ENCODE data around the gene POLR1A. TPM values are rescaled to one million over a fixed set of nuclear protein-coding genes. Genes with fewer than 3 reads are reported as not detected.

Gene POLR1A
- total RNA-seq, 1 donor from 2014 or later, result 50.1 TPM

GRCh38 chr2:85987266-85988174, 118.2 kb downstream of the POLR1A start:
- intact Hi-C loops (cut with micrococcal nuclease), result no loop called here

- intact Hi-C loops (cut with micrococcal nuclease), result no loop called here
These were observed 119.6 kb downstream of the POLR1A start for GRCh38 chr2:85986121-85986520.

GRCh38 chr2:85984788-85985187, 120.9 kb downstream of the POLR1A start:
- intact Hi-C loops (cut with micrococcal nuclease), result no loop called here

GRCh38 chr2:85983766-85984165, 121.9 kb downstream of the POLR1A start:
- intact Hi-C loops (cut with micrococcal nuclease), result no loop called here

GRCh38 chr2:85981579-85982247, 124.0 kb downstream of the POLR1A start:
- intact Hi-C loops (cut with micrococcal nuclease), result no loop called here

GRCh38 chr2:85978883-85979780, 126.6 kb downstream of the POLR1A start:
- intact Hi-C loops (cut with micrococcal nuclease), result no loop called here

- intact Hi-C loops (cut with micrococcal nuclease), result no loop called here
These were observed 129.4 kb downstream of the POLR1A start for GRCh38 chr2:85976106-85976920.

GRCh38 chr2:85975581-85975980, 130.1 kb downstream of the POLR1A start:
- intact Hi-C loops (cut with micrococcal nuclease), result no loop called here

- intact Hi-C loops (cut with micrococcal nuclease), result no loop called here
These were observed 131.3 kb downstream of the POLR1A start for GRCh38 chr2:85974390-85974789.

GRCh38 chr2:85972355-85972754, 133.3 kb downstream of the POLR1A start:
- intact Hi-C loops (cut with micrococcal nuclease), result no loop called here

- intact Hi-C loops (cut with micrococcal nuclease), result no loop called here
These were observed 134.3 kb downstream of the POLR1A start for GRCh38 chr2:85971366-85971765.

Other genes with a start within 250 kb of the POLR1A start
- gene ST3GAL5, start 216.9 kb downstream of the POLR1A start, total RNA-seq, result 54.7 and 56.7 TPM in 2 replicates
- gene PTCD3, start 349 bp upstream of the POLR1A start, total RNA-seq, result 132 and 137 TPM in 2 replicates
- 148 and 169 TPM in 2 replicates for gene IMMT, start 89.6 kb upstream of the POLR1A start, total RNA-seq
- 48.5 and 53.9 TPM in 2 replicates for gene MRPL35, start 93.6 kb upstream of the POLR1A start, total RNA-seq
- 0.10 and 0.12 TPM in 2 replicates for gene REEP1, start 231.7 kb upstream of the POLR1A start, total RNA-seq

All from T-helper 1 cell treated with Interleukin-12 subunit alpha and Interleukin-12 subunit beta and Interleukin-4 antibody, amounts not matched to agents 30 ng/mL and 1 ng/mL, for 36 hours (primary cell).